GM18909 (cell line): ENCODE results near the gene ICAM5.

ENCODE experiments used
- ATAC-seq: cut with Tn5 transposase; IDR thresholded peaks from one replicate; pipeline ENCODE4 v1.9.1; 2021; ENCODE audit warnings: mild to moderate bottlenecking; ENCODE audit not compliant: unreplicated experiment, poor library complexity

Gene ICAM5

DNA sequence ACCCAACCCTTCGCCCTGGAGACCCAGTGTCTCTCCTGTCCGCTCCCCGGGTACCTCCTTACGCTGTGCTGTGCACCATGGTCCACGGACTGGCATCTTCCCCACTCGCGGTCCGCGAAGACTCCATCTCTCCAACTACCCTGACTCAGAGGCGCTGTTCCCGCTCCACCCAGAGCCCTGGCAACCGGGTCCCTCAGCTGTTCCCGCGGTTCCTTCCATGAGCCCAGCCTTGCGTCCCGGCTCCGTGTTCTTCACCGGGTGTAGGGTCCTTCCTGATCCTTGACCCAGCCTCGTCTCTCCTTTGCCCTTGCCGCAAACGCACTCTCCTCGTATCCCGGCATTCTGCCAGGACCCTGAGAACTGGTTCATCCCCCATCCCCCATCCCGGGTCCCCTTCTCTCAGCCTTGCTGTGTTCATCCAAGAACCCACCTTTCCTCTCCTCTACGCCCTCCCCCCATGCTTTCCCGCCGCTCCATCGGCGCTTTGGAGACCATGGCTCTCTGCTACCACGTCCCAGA, 664 bp downstream of the ICAM5 start:
- ATAC-seq, result no peak

- ATAC-seq, result no peak
Observed at GRCh38 chr19:10290876-10291553, 1.3 kb downstream of the ICAM5 start.

GRCh38 chr19:10291554-10292205, 1.9 kb downstream of the ICAM5 start:
- ATAC-seq, result no peak

DNA sequence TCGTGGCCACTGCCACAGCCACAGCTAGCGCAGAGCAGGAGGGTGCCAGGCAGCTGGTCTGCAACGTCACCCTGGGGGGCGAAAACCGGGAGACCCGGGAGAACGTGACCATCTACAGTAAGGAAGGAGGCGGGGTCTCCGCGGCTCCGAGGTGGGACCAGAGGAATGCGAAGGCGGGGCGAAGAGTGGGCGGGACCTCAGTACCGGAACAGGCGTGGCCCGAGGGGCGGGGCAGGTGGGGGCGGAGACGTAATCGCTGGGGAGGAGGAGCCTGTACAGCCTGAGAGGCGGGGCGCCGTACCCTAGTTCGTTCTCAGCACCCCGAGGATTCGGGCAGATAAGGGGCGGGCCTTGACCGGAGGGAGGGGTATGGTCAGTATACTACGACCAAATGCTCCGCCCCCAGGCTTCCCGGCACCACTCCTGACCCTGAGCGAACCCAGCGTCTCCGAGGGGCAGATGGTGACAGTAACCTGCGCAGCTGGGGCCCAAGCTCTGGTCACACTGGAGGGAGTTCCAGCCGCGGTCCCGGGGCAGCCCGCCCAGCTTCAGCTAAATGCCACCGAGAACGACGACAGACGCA, 2.5 kb downstream of the ICAM5 start:
- peak; percentile 51 for ATAC-seq

- no peak for ATAC-seq
Observed at GRCh38 chr19:10292789-10293636, 3.3 kb downstream of the ICAM5 start.

- no peak for ATAC-seq
Observed at GRCh38 chr19:10293637-10294367, 4.0 kb downstream of the ICAM5 start.

GRCh38 chr19:10294368-10294697, 4.6 kb downstream of the ICAM5 start:
- no peak for ATAC-seq

DNA sequence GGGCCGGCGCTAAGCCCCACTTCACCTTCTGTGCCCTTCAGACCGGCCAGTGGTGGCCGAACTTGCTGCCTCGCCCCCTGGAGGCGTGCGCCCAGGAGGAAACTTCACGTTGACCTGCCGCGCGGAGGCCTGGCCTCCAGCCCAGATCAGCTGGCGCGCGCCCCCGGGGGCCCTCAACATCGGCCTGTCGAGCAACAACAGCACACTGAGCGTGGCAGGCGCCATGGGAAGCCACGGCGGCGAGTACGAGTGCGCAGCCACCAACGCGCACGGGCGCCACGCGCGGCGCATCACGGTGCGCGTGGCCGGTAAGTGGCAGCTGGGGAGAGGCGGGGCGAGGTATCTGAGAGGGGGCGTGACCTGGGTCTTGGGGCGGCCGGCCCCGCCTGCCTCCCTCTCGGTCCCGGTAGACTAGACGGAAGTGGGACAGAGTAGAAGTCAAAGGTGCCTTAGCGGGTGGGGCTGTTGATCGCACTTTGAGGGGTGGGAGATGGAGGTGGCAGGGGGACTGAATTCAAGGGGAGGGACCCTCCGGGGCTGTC, 5.6 kb downstream of the ICAM5 start:
- ATAC-seq, result no peak

GRCh38 chr19:10295847-10296591, 6.3 kb downstream of the ICAM5 start:
- ATAC-seq, result no peak

- no peak for ATAC-seq
Observed at GRCh38 chr19:10299545-10300458, 10.1 kb downstream of the ICAM5 start.

DNA sequence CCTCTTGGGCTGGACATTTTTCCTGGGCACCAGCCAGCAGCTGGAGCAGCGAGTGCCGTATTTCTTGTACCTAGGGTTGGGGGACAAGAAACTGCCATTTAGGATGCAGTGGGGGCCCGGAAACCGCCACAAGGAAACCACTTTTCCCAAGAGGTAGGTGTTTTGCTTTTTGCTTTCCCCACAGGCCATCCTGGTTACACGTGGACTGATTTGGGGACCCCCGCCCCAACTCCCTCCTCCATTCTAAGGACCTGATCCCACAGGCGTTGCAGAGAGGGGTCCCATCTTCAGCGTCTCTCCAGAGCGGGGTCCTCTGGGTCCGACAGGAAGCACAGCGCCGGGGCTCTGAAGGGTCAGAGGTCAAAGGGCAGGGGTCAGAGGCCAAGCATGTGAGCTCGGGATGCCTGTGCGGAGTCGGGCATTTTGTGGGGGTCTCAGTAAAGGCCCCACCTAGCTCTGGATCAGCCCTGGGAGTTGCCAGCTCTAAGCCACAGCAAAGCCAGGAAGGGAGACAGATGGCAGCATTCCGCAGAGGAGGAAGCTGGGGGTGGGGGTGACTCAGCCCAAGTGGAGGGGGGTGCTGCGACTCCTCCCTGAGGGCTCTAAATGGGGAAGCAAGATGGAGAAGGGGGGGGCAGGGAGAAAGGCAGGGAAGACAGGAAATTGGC, 15.5 kb downstream of the ICAM5 start:
- no peak for ATAC-seq

DNA sequence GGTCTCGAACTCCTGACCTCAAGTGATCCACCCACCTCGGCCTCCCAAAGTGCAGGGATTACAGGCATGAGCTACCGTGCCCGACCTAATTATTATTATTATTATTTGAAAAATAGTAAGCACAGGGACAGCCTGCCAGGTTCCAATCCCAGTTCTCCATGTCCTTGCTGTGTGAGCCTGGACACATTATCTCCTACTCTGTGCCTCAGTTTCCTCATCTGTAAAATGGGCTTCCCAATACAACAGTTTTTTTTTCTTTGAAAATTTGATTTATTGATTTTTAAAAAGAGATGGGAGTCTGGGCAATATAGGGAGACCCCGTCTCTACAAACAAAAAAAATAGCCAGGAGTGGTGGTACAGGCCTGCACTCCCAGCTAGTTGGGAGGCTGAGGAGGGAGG, 16.6 kb downstream of the ICAM5 start:
- ATAC-seq, result no peak

- ATAC-seq, result no peak
Observed at GRCh38 chr19:10309423-10309822, 19.7 kb downstream of the ICAM5 start, which contains the start of gene ZGLP1. ZGLP1 (minus strand) TSS chr19:10309815.

DNA sequence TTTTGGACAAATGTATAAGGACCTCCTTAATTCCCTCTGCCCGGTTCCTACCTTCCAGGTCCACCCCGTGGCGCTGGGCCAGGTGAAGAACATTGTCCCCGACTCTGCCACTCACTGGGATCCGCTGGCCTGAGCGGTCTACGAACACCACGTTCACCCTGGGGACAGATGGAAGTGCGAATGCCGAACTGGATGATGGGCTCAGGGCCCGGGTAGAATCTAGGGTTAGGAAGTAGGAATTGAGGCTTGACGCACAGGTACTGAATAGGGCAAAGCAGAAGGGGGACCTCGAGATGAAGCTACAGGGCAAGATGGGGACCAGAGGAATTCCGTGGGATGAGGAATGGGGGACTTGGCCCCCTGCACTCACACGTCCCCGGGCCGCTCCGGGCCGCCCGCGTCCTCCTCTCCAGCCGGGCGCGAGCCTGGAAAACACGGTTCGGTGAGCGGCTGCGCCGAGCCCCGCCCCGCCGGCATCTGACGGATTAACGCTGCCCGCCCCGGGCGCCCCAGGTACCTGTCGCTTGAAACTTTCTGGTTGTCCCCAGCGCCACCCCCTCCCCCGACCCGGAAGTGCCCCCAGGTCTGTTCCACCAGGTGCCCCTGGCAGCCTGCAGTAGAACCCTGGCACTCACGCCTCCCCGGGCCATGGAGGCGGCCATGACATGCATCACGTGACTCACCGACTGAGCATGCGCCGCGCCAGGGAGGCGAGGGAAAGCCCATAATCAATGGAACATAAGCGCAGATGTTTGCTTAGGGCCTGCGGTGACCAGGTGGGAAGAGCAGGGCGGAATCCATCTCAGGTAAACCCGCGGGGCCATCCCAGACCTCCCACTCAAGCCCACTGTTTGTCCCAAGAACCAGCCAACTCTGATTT, 25.8 kb downstream of the ICAM5 start, which contains the start of gene FDX2:
Gene FDX2 (minus strand): TSS at position 681 of the 880 bp plus-strand sequence. CDS start 19 bp downstream, at position 662.
- ATAC-seq, result peak; percentile 68

DNA sequence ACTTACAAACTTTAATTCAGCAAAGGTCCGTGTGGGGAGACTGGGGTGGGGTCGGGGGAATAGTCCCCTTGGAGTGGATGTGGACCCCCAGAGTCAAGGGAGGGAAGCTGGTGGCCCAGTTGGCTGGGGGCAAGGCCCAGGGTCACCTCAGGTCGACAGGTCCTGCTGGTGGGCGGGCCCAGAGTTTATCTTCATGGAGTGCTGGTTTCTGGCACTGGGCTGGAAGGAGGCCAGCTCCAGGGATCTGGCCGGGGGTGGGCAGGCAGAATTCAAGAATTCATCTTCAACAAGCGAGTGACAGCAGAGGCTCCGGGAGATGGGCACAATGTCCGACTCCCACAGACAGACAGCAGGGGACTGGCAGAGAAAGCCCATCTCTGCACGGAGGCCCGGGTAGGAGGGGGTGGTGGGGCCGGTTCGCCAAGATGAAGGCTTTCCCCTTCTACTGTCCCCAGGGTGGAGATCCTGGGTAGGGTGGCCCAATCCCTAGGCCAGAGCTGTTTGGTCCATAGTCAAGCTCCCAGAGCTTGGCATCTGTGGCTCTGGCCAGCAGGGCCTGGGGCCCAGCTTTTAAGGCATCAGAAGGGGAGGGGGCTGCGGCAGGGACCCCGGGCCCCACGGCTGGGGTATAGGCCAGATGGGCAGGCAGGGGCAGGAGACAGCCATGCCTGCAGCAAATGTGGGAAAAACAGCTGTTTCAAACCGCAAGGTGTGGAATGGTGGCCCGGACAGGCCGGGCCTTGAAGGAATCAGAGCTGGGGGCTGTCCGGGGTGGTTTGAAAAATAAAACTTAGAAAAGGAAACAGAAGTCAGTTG, 26.7 kb downstream of the ICAM5 start:
- no peak for ATAC-seq
